ENCODE results near the gene CPEB1. TPM values are rescaled to one million over a fixed set of nuclear protein-coding genes. Genes with fewer than 3 reads are reported as not detected.

Gene CPEB1
- total and polyA plus RNA-seq, 2 donors (not counting 1 experiment from before 2014, with no cell fraction given), result 0.19 to 0.62 TPM

- no peaks in the 10 kb centered on the region for H3K4me1 ChIP-seq (ENCODE audit: control insufficient read depth in 2 of 2, insufficient read depth in 2 of 2, low read length in 2 of 2)
- H3K36me3 ChIP-seq (replicated peaks in 1 of 2; ENCODE audit: control extremely low read depth in 1 of 2, control insufficient read depth in 1 of 2, extremely low read depth in 1 of 2, insufficient read depth in 2 of 2, low read length in 1 of 2), result no peaks in the 10 kb centered on the region
- no peak overlapping the region for H3K27ac ChIP-seq (ENCODE audit: low read length in 2 of 2)
- Mint-ChIP-seq H3K4me1 (peaks cover 4% of the 10 kb centered on the region), H3K27ac (no peak overlapping the region), H3K4me3 (no peak overlapping the region), H3K27me3 (peaks cover 24% of the 10 kb centered on the region), H3K9me3 (ENCODE audit: insufficient read depth) (no peaks in the 10 kb centered on the region)
- no peaks in the 10 kb centered on the region for H4K20me1 ChIP-seq (ENCODE audit: control insufficient read depth, insufficient read depth, low read length, poor library complexity, severe bottlenecking)
- ChIA-PET CTCF (interaction anchor here (0.7 to 1.2 kb wide), 2 partner anchors 9 to 21 kb away, joined by 3 to 4 read pairs; partner anchors contain the start of gene RPS17), POLR2A (no interaction called here)
- intact Hi-C loops (cut with micrococcal nuclease), result no loop called here
- no peaks in the 10 kb centered on the region for H3K9me3 ChIP-seq (ENCODE audit: control extremely low read depth in 1 of 3, control insufficient read depth in 2 of 3, insufficient read depth in 1 of 3, low read length in 2 of 3)
- H3K9ac ChIP-seq (ENCODE audit: low read length), result no peak overlapping the region
- H3K4me3 ChIP-seq (ENCODE audit: control extremely low read depth in 1 of 5, extremely low read depth in 1 of 5, insufficient read depth in 1 of 5, low read depth in 2 of 5, low read length in 4 of 5), result no peak overlapping the region
- peaks cover 0 to 19% (median 2%) of the 10 kb centered on the region in 4 experiments for H3K27me3 ChIP-seq (replicated peaks in 1 of 4; ENCODE audit: control extremely low read depth in 1 of 4, control insufficient read depth in 3 of 4, insufficient read depth in 4 of 4, low read length in 3 of 4)
- no peaks in the 10 kb centered on the region for H3K79me2 ChIP-seq (ENCODE audit: control insufficient read depth, insufficient read depth, low read length)
- no peak for TF ChIP-seq EZH2 (IDR thresholded peaks at IDR 0.05; ENCODE audit: borderline replicate concordance, insufficient read depth, low read depth, low read length, poor library complexity, severe bottlenecking)
- TF ChIP-seq CTCF (IDR thresholded peaks at IDR 0.05), result no peak
- ATAC-seq (ENCODE audit: low read depth) (no peak), DNase-seq (no peak)
- no peak overlapping the region for H3K4me2 ChIP-seq (replicated peaks; ENCODE audit: low read depth, low read length, poor library complexity, severe bottlenecking)
- H2AFZ ChIP-seq (ENCODE audit: insufficient read depth, low read depth, low read length, poor library complexity, severe bottlenecking), result no peak overlapping the region
- 88% methylated on average over 2 of the region's 2 CpGs for WGBS (ENCODE audit: insufficient coverage)
Observed at GRCh38 chr15:82548700-82549099, 98.5 kb downstream of the CPEB1 start.

- 84% methylated on average over 6 of the region's 6 CpGs for WGBS (ENCODE audit: insufficient coverage)
- intact Hi-C loops (cut with micrococcal nuclease), result no loop called here
- peaks cover 0 to 13% (median 0%) of the 10 kb centered on the region in 4 experiments for H3K27me3 ChIP-seq (replicated peaks in 1 of 4; ENCODE audit: control extremely low read depth in 1 of 4, control insufficient read depth in 3 of 4, insufficient read depth in 4 of 4, low read length in 3 of 4)
Observed at GRCh38 chr15:82545478-82545877, 101.7 kb downstream of the CPEB1 start.

More at GRCh38 chr15:82545478-82545877, 101.7 kb downstream of the CPEB1 start:
- Mint-ChIP-seq H3K4me1 (peaks cover 8% of the 10 kb centered on the region), H3K9me3 (ENCODE audit: insufficient read depth) (no peaks in the 10 kb centered on the region), H3K4me3 (no peak overlapping the region), H3K27me3 (peaks cover 14% of the 10 kb centered on the region), H3K27ac (no peak overlapping the region)
- ChIA-PET POLR2A (no interaction called here), CTCF (no interaction called here)
- no peak for ATAC-seq (ENCODE audit: low read depth)
- no peaks in the 10 kb centered on the region for H4K20me1 ChIP-seq (ENCODE audit: control insufficient read depth, insufficient read depth, low read length, poor library complexity, severe bottlenecking)
- peaks cover 5 to 7% of the 10 kb centered on the region in 2 donors for H3K4me1 ChIP-seq (ENCODE audit: control insufficient read depth in 2 of 2, insufficient read depth in 2 of 2, low read length in 2 of 2)
- no peak overlapping the region for H3K27ac ChIP-seq (ENCODE audit: low read length in 2 of 2)
- TF ChIP-seq CTCF (IDR thresholded peaks at IDR 0.05) (no peak), EZH2 (IDR thresholded peaks at IDR 0.05; ENCODE audit: borderline replicate concordance, insufficient read depth, low read depth, low read length, poor library complexity, severe bottlenecking) (no peak)
- no peak for DNase-seq
- no peaks in the 10 kb centered on the region for H3K9me3 ChIP-seq (ENCODE audit: control extremely low read depth in 1 of 3, control insufficient read depth in 2 of 3, insufficient read depth in 1 of 3, low read length in 2 of 3)
- no peaks in the 10 kb centered on the region for H3K36me3 ChIP-seq (replicated peaks in 1 of 2; ENCODE audit: control extremely low read depth in 1 of 2, control insufficient read depth in 1 of 2, extremely low read depth in 1 of 2, insufficient read depth in 2 of 2, low read length in 1 of 2)
- H3K9ac ChIP-seq (ENCODE audit: low read length), result no peak overlapping the region
- H3K79me2 ChIP-seq (ENCODE audit: control insufficient read depth, insufficient read depth, low read length), result peaks cover 7% of the 10 kb centered on the region
- no peak overlapping the region for H2AFZ ChIP-seq (ENCODE audit: insufficient read depth, low read depth, low read length, poor library complexity, severe bottlenecking)
- H3K4me2 ChIP-seq (replicated peaks; ENCODE audit: low read depth, low read length, poor library complexity, severe bottlenecking), result no peak overlapping the region
- no peak overlapping the region for H3K4me3 ChIP-seq (ENCODE audit: control extremely low read depth in 1 of 5, extremely low read depth in 1 of 5, insufficient read depth in 1 of 5, low read depth in 2 of 5, low read length in 4 of 5)

Measured in B cell (primary cell).